ENCODE results near the gene COMMD1.
"Not testable (repeated sequence)": the region's sequence is repeated elsewhere in the genome, so short reads cannot be mapped to it uniquely, and the experiment has no call there.

Gene COMMD1

DNA sequence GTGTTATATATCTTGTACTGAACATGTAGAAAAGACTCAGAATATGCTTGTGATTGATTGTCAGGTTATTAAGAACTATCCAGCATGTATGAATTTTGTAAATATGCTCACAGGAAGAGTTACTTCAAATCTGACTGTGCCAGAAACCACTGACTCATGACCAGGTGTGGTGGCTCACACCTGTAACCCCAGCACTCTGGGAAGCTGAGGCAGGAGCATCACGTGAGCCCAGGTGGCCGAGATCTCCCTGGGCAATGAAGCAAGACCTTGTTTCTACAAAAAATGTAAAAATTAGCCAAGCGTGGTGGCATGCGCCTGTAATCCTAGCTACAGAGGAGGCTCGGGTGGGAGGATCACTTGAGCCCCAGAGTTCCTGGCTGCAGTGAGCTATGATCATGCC lies 126.6 kb downstream of the COMMD1 start:
- no peak for DNase-seq

DNA sequence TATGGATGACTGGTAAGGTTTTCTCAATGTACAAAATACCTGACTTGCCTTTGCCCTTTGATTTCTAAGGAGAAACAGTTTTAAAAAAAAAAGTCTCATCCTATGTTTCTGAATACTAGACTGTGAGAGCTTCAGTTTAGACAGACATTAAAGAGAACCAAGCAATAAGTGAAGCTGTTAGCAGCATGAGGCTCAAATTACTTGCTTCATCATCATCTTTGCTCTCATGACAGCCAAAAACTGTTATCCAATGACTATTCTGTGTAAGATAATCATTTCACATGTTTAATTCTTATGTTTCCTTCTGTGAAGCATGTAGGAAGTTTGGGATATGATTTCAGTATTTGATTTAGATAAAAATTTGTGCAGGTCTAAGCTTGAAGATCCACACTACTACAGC lies 129.2 kb downstream of the COMMD1 start:
- DNase-seq: no peak

GRCh38 chr2:62036229-62036628 lies 130.8 kb downstream of the COMMD1 start:
- no peak for DNase-seq

DNA sequence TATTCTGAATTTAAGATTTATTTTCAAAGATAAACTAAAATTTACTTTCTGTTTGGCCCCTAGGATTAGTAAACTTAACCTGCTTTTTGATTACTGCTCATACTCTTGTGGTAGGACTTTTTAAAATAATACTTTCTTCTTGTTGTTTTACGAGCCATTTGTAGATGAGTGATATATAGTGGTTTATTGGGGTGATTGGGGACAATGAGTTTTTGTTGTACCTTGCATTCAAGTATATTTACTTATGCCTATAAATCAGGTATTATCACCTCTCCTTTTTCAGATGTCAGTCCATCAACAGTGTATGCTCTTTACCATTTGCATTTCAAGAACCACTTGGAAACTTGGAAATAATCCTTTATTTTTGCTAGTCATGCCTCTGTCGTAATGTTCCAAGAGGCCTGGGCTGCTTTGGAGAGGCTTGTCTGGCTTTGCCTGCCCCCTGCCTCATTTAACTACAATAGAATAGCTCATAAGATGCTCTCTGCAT lies 131.3 kb downstream of the COMMD1 start:
- no peak for DNase-seq

GRCh38 chr2:62038975-62039771 lies 133.7 kb downstream of the COMMD1 start:
- peak; percentile 10 for DNase-seq

- DNase-seq: no peak
These were observed 135.5 kb downstream of the COMMD1 start for GRCh38 chr2:62040926-62041325.

DNA sequence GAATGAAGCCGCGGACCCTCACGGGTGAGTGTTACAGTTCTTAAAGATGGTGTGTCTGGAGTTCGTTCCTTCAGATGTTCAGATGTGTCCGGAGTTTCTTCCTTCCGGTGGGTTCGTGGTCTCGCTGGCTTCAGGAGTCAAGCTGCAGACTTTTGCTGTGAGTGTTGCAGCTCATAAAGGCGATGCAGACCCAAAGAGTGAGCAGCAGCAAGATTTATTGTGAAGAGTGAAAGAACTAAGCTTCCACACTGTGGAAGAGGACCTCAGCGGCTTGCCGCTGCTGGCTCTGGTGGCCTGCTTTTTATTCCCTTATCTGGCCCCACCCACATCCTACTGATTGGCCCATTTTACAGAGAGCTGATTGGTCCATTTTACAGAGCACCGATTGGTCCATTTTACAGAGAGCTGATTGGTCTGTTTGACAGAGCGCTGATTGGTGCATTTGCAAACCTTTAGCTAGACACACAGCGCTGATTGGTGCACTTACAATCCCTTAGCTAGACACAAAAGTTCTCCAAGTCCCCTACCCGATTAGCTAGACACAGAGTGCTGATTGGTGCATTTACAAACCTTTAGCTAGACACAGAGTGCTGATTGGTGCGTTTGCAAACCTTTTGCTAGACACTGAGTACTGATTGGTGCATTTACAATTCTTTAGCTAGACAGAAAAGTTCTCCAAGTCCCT lies 136.4 kb downstream of the COMMD1 start:
- DNase-seq: not testable (repeated sequence)

DNA sequence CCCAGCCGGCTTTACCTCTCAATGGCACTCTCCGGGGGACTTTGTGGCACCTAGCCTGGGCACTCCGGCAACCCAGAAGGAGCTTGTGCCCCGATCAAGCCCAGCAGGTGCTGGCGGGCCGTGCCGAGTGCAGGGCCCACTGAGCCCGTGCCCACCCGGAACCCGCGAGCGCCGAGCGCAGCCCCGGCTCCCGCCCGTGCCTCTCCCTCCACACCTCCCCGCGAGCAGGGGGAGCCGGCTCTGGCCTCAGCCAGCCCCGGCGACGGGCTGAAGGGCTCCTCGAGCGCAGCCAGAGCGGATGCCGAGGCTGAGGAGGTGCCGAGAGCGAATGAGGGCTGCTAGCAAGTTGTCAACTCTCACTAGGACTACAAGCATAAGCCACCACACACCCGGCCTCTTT lies 136.9 kb downstream of the COMMD1 start:
- DNase-seq: no peak

- DNase-seq: no peak
These were observed 137.5 kb downstream of the COMMD1 start for GRCh38 chr2:62042944-62043343.

- DNase-seq: no peak
These were observed 139.6 kb downstream of the COMMD1 start for GRCh38 chr2:62045017-62045543.

DNA sequence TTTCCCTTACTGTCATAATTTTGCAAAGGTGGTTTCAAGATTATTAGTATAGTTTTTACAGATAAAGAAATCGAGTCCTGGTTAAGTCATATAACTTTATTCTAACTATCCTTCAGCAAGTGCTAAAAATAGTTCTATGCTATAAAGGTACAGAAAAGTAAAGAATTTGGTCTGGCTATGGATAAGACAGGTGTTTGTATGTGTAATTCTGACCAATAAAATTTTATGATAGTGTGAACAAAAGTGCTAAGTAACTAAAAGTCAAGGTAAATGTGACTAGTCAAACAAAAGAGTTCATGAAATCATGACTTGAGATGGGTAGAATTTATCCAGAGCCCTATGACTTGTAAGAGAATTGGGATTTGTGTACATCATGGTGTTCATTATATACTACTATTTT lies 140.7 kb downstream of the COMMD1 start:
- DNase-seq: no peak

DNA sequence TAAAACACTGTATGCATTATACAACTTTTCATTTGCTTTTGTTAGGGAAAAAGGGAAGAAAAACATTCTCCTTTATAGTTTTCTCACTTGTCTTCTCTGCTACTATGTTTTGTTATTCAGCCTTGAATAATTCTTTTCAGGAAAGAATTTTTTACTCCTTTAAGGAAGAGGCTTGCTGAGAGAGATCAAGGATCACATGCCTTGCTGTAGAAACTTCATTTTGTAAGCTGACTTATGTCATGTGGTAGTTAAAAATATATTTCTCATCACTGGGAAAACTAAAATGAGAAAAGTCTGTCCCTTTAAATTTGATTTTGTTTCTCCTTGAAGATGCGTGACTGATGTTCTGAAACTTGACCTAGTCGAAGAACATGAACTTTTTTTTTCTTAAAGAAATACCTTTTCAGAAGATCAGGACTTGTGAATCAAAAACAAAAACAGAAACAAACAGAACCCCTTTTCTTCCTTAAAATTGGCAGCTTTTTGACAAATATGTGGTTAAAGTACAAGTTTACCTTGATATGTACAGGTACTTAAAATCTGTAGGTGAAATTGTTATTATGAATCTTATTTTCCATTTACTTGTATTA lies 145.1 kb downstream of the COMMD1 start:
- no peak for DNase-seq

GRCh38 chr2:62054029-62054791 lies 148.7 kb downstream of the COMMD1 start:
- no peak for DNase-seq

- no peak for DNase-seq
These were observed 149.5 kb downstream of the COMMD1 start for GRCh38 chr2:62054916-62055450.

GRCh38 chr2:62055724-62056336 lies 150.4 kb downstream of the COMMD1 start:
- DNase-seq: no peak

GRCh38 chr2:62056341-62056740 lies 150.9 kb downstream of the COMMD1 start:
- no peak for DNase-seq

GRCh38 chr2:62065243-62065642 lies 159.8 kb downstream of the COMMD1 start:
- DNase-seq: no peak

GRCh38 chr2:62071126-62071598 lies 165.7 kb downstream of the COMMD1 start:
- no peak for DNase-seq

DNA sequence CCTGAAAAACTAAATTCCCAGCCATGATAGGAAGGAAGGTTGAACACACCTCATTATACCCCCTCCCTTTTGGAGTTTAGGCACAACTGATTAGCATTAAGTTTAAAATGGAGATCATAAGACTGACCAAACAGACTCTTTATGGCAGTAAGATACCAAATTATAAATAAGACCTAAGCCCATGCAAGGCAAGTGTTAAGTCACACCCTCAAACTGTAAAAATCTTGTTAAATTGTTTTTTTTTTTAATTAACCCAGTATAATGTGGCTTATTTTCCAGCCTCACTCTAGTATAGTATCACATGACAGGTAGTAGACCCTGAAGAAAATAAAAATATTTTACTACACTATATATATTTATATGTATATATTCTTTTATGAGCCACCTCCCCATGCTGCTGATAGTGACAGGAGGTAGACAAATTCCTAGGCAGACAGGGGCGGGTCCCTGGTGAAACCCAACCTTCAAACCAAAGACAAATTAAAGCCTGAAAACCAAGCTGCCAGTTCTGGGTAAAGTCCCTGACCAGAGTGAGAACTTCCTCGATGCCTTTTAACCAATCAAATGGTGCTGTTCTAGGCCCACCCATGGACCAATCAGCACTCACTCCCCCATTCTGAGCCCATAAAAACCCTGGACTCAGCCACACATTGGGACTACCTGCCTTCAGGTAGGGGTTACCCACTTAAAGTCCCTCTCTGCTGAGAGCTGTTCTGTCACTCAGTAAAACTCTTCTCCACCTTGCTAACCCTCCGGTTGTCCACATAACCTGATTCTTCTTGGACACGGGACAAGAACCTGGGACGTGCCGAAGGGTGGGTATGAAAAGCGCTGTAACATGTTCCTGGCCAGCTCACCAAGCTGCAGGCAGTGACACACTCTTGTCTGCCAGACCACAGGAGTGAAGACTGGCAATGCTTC lies 166.5 kb downstream of the COMMD1 start:
- DNase-seq: no peak

GRCh38 chr2:62074233-62074632 lies 168.8 kb downstream of the COMMD1 start:
- no peak for DNase-seq

Measured in midbrain (tissue), 1 donor.